NCI-H1417 (cell line): ENCODE measurements around the gene RALGPS1.
A peak's percentile ranks its signal among the peaks of the same experiment; 100 is the strongest.

Experiments
- DNase-seq, 3 experiments: peaks; one replicate each; lab custom pipeline; 2025; lab: John Stamatoyannopoulos, UW

The RALGPS1 gene

DNA sequence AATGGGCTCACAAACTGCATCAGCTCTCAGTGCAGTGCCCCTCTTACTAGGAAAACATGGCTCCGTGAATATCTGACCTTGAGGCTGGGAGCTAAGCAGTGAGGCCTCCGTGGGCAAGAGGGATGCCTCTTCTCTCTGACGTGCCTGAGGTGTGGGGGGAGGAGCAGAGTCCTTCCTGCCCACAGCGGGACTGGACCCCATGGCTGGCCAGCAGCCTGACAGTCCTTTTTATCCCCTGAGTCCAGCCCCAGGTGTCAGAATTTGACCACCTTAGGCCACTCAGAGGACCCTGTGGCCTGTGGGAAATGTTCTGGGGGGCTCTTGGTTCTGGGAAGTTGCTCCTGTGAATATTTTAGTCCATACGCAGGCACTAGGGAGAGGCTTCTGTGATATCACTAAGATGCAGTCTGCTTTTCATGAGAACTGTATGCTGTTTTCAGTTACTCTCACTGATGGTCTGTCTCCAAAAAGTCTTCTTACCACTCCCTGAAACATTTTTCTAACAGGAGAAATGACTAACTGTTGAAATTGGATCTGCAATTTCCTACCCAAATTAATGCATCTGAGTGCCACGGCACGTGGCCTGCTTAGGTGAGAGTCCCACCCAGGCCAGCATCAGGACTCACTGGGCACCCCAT is 184.5 kb downstream of the RALGPS1 start:
- no peak for DNase-seq

DNA sequence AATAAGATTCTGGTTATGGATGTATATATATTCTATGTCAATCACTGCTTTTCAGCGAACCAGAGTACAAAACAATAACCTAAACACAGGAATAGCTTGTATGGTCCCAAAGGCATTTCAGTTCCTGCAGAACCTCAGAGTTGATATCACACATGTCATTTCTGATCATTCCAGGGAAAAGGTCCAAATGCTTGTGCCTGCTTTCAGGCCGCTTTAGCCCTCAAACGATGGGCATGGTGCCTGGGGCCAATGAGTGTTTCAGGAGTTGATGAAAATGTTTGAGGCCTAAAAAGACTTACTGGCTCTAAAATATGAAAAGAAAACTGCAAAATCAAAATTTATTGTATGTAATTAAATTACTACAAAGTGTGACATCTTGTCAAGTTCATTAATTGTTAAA is 185.1 kb downstream of the RALGPS1 start:
- no peak for DNase-seq

DNA sequence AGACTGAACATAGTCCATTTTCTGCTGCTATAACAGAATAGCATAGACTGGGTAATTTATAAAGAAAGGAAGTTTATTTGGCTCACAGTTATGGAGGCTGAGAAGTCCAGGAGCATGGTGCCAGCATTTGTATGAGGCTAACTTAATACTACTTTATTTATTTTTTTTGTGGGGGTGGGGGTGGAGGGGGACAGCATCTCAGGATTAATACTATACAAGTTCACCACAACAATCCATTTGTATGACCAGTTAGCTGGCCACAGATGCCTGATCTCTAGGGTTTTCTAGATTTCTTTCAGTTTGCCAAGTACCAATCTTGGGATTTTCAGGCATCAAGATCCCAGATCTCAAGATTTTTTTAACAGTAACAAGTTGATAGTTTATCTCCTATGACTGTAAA is 187.6 kb downstream of the RALGPS1 start:
- no peak for DNase-seq

- DNase-seq, result no peak
Observed at GRCh38 chr9:127102788-127103187, 188.2 kb downstream of the RALGPS1 start.

DNA sequence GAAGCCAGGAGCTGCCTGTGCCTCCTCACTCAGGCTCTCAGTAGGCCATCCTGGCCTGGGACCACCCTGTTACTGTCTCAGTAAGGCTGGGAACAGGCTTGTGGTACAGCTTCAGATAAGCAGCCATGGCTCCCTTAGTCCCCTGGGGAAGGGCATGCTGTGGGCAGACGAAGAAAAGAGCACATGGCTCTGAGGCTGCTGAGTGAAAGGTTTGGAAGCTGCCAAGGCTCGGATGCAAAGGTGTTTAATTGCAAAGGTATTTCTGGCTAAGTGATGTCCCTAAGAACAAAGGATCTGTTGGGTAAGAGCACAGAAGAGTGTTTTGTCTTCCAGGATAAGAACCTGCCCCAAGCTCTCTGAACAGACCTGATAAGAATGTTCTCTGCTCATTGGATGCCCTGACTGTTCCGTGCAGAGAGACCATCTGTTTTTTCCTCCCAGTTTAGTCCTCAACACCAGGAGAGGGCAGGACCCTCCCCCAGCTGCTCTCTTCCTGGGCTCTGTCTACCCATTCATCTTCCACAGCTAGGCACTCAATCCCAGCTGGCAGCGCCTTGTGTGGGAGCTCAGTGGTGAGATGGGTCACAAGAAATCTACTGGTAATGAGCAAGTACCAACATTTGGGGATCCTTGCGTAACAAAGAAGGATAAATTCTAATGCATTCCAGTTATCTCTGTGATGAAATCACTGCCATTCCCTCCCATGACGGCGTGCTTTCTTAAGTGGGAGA is 190.2 kb downstream of the RALGPS1 start:
- no peak for DNase-seq

DNA sequence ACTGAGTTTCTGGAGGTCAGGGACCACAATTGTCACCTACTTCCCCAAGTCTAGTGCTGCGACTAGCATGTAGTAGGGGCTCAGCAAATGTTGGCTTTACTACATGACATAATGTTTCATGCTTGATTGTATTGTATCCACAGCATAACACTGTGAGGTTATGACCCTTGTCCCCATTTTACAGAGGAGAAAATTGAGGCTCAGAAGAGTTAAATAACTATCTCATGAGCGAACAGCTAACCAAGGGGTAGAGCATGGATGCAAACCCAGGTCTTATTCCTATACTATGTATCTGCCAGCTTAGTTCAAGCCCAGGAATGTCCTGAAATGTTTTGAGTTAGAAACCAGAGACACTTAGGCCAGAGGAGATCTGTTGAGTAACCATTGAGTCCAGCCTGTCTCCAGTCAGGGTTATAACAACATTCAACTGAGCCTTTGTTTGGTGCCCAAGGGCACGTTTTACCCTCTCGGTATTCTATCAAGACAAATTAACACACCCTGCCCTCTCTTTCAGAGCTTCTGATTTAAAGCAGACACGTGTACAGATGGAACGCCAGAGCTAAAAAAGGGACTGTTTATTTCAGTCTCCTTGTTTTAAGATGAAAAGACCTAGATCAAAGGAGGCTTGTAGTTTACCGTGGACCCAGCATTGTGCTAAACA is 191.4 kb downstream of the RALGPS1 start:
- DNase-seq, result no peak

DNA sequence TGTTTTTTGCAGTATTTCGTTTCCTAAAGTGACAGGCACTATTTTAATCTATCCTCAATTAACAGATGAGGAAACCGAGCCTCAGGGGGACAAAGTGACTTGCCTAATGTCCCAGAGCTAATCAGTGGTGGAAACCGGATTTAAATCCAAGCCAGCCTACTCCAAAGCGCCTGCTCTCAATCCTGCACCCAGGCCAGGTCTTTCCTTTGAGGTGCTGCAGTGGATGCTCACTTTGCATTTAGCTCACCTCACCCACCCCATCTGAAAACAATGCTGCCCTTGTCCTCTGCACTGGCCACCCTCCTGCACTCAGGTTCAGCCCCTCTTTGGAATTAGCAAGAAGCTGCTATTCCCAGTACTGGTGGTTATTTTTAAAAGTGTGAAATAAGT is 191.9 kb downstream of the RALGPS1 start:
- DNase-seq, result no peak

DNA sequence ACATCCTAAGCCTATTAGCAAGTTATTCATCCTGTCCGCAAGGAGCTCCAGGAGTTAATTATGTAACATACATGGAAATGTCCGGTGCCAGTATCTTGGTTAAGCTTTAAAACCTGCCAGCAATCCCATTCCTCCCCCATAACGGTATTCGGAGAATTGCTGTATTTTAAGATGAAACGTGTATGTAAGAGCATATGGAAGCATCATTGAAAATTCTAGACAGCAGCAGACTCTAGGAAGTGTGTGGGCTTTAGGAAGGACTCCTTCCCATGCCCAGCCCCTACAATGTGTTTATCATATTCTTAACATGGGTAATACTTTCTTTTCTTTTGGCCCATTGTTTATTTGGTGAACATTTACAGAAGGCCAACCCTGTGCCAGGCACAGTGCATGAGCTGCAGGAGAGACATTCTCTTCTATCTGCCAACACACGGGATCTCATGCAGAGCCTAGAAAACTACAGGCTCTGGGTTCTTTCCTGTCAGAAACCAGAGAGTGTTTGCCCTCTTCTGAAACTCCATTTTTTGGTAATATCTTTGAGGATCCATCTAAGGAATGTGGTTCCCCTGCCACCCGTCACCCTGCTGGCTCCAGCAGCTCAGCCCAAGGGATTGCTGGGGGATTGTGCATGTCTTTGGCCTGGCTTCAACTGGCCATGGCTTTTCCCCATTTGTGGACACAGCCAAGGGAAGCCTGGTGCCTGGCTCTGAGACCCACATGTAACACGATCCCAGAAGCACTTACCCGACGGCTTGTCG is 192.8 kb downstream of the RALGPS1 start:
- no peak for DNase-seq

DNA sequence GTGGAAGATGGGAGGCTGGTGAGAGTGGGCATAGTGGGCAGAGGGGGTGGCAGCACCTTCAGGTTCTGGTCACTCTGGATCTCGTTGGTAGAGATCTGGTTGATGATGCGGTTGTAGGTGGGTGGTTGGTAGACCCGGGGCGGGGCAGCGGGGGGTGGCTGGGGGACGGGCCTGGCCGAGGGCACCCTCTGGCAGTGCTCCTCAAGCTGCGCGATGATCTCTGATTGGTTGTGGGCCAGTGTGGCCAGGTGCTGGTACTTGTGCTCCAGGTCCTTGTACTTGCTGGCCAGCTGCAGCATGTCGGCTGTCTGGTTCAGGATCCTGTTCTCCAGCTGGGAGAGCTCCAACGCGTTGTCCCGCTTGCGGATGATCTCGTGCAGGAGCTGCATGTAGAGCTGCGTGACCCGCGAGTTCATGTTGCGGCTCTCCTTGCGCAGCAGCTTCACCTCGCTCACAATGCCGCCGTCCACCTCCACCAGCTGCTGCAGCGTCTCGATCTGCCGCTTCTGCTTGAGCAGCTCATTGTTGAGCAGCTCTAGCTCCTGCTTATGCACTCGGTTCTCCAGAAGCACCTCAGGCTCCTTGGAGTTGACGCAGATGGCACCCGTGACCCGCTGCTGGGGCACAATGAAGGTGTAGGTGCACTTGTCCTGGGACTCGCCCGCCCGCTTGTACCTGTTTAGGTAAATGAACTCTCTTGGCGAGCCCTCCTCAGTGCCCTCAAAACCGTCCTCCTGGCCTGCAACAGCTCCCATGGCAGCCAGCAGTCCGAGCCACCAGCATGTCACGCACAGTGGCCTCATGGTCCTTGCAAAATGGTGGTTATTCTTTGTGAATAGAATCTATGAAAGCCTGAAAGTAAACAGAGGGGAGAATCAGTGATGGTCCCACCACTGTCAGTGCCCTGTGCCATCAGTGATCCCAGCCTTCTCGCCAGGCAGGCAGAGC is 193.6 kb downstream of the RALGPS1 start:
- DNase-seq, result no peak

- no peak for DNase-seq
Observed at GRCh38 chr9:127109212-127109711, 194.7 kb downstream of the RALGPS1 start.

- DNase-seq, result peak in 2 of 3 experiments; percentile 22 to 45
Observed at GRCh38 chr9:127112056-127112455, 197.5 kb downstream of the RALGPS1 start.

DNA sequence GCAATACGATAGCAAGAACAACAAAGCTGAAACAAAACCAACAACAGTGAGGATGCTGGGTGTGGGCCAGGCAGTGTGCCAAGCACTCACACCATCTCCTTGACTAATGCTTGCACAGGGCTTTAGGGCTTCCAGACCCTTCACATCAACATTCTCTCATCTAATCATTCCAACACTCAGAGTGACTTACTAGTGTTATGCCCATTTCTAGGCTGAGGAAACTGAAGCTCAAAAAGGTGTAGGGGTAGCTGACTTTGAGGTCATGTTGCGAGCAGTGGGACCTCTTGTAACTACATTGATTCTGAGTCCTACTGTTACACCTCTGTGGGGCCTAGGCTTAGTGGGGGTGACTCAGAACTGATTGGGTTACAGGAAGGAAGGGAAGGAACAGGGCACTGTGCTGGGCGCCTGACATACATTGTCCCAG is 198.2 kb downstream of the RALGPS1 start:
- DNase-seq, result peak in 1 of 3 experiments; percentile 17

DNA sequence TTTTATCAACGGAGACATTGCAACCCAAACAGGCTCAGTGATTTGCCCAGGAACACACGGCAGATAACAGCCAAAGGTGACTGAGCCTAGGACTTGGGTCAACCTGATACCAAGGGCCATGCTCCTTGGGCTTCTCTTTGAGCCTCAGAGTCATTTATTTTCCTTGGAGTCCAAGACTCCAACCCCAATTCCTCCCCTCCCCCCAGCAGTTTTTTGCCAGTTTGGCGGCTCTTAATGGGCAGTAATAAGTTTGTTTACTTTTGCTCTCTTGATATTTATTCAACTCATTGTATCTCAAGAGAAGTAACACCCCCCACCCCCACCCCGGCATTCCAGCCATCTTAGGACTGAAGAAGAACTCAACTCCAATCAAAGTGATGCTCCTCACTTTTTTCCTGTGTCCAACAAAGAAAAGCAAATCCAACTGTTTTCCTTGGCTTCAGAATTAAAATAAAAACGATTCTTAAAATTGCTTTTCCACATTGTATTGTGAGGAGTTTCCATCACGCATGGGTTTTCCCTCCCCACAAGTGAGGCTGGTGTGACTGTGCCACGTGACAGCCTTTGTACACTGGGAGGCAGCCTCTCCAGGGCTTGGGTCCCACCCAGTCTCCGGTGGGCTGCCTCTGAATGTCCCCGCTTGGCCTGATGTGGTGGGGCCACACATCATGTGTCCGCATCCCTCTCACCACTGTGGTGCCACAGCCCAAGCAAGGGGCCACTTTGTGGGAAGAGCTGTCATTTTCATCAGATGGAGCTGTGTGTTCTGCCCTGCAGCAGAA is 198.8 kb downstream of the RALGPS1 start:
- peak in 1 of 3 experiments; percentile 28 for DNase-seq

- no peak for DNase-seq
Observed at GRCh38 chr9:127114606-127115005, 200.0 kb downstream of the RALGPS1 start.

DNA sequence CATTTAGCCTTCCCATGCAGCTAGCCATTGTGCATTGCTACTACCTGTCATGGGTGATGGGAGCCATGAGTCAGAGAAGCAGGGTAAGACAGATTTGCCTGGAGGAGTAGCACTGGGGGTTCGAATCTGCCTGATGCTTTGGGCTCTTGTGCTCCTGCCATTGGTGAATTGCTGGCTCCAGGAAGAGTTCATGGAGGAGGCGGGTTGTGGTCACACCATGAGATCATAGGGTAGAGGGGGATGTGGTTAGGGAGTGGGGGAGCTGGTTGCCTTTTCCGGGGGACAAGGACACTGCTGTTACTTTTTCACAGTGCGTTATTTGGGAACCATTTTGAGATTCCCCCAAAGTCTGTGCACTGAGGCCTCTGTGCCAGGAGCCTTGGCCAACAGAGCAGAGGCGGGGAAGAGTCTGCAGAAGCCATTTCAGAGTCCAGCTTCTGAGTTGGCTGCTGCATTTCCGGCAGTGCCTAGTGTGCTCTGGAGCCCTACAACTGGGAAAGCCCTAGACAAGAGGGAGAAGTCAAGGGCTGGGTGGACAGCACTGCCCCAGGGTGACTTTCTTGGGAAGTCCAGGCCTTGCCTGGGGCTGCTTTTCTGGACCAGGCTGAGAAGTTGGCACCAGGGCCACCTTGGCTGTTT is 201.6 kb downstream of the RALGPS1 start:
- no peak for DNase-seq

DNA sequence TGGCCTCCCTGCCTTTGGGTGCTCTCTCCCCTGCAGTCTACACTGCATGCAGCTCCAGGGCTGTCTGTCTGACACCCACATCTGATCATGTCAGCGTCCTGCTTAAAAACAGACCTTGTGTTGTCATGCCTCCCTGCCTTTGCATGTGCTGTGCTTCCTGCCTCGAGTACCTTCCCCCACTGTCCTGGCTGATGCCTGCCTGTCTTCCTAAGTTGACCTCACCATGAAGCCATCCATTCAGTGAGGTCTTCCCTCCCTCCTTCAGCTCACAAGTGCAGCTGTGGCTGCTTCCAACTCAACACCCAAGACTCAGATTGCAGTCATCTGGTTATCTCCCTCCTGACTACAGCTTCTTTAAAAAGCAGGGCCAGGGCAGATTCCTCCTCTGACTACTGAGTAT is 202.4 kb downstream of the RALGPS1 start:
- DNase-seq, result no peak

GRCh38 chr9:127117801-127118200 is 203.2 kb downstream of the RALGPS1 start:
- no peak for DNase-seq

DNA sequence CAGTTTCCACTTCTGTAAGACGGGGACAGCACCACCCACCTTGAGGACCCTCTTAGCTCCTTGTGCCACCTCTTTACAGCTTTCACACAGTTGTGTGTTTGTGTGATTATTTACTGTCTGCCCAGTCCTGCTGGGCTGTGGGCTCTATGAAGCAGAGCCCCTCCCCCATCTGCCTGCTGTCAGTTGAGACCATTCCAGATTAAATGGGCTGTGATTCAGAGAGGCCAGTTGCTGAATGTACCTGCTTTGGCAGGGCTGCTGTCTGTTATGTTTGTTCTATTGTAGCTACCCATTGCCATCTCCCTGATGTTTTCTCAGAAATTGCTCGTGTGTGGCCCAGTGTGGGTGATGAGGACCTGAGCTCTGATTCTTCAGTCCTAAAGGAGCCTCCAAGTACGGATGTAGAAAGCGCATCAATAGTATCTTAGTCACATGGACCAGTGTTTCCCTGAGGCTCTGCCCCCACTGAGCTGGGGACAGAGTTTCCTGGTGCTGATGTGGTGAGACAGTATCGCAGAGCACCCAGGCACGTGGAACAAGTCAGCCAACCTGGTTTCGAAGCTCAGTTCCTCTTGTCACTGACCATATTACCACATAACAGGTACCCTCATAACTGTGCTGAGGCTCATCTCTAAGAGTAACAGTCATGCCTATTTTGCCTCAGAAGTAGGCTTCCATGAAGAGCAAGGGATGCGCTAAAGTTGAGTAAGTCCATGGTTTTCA is 204.2 kb downstream of the RALGPS1 start:
- DNase-seq, result no peak

GRCh38 chr9:127119320-127119709 is 204.7 kb downstream of the RALGPS1 start:
- DNase-seq, result no peak
